Measurements from ENCODE around the gene KCNK5. TPM values are rescaled to one million over a fixed set of nuclear protein-coding genes. Genes with fewer than 3 reads are reported as not detected.

The KCNK5 gene
- total RNA-seq, 1 donor from 2014 or later, result 10.9 TPM

DNA sequence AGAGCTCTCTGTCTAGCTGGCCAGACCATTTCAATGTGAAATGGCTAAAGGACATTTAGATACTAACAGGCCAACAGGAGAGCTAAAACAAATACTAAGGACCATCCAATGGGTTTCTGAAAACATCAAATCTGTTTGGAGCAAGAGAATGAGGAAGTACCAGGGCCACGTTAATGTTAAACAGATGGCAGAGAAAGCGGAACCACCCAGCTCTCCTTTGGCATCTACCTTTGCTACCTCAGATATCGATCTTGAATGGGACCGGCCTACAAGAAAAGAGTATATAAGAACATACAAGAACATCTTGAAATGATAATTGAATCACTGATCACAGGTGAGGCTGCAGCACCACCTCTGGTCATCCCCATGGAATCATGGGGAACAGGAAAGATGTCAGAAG lies 31.8 kb downstream of the KCNK5 start:
- intact Hi-C loops (cut with DNase I), result no loop called here
- H3K27me3 ChIP-seq (ENCODE audit: low read depth), result no peaks in the 10 kb centered on the region
- TF ChIP-seq, protein P1, sequence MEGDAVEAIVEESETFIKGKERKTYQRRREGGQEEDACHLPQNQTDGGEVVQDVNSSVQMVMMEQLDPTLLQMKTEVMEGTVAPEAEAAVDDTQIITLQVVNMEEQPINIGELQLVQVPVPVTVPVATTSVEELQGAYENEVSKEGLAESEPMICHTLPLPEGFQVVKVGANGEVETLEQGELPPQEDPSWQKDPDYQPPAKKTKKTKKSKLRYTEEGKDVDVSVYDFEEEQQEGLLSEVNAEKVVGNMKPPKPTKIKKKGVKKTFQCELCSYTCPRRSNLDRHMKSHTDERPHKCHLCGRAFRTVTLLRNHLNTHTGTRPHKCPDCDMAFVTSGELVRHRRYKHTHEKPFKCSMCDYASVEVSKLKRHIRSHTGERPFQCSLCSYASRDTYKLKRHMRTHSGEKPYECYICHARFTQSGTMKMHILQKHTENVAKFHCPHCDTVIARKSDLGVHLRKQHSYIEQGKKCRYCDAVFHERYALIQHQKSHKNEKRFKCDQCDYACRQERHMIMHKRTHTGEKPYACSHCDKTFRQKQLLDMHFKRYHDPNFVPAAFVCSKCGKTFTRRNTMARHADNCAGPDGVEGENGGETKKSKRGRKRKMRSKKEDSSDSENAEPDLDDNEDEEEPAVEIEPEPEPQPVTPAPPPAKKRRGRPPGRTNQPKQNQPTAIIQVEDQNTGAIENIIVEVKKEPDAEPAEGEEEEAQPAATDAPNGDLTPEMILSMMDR (IDR thresholded peaks at IDR 0.05), result no peak
- peaks cover 16% of the 10 kb centered on the region for H3K4me1 ChIP-seq
- no peaks in the 10 kb centered on the region for H3K9me3 ChIP-seq
- no peak overlapping the region for H3K27ac ChIP-seq
- no peak for DNase-seq
- peaks cover 24% of the 10 kb centered on the region for H3K36me3 ChIP-seq
- ATAC-seq, result no peak
- no peak overlapping the region for H3K4me3 ChIP-seq

DNA sequence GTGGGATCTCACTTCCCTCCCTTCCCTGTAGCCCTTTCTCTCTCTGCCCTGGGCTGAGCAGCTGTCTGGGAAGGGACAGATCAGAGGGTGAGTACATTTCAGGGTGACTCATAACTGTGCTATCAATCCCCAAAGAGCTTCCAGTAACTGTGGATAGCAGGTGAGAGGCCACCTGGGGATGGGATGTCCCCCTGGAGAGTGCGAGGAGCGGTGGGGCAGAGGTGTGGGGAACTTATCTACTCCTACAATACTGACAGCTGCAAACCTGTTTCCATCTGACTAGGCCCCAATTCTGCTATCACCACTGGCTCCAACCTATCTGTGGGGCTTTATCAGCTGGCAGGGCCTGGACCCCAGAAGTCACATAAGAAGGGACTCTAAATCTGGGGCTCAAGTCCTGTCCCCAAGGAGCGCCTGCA lies 32.6 kb downstream of the KCNK5 start:
- no peak for DNase-seq
- Histone ChIP-seq H3K27me3 (ENCODE audit: low read depth) (no peaks in the 10 kb centered on the region), H3K36me3 (peaks cover 24% of the 10 kb centered on the region), H3K27ac (no peak overlapping the region), H3K4me1 (peaks cover 16% of the 10 kb centered on the region), H3K9me3 (no peaks in the 10 kb centered on the region), H3K4me3 (no peak overlapping the region)
- intact Hi-C loops (cut with DNase I), result no loop called here
- TF ChIP-seq, protein P1 (IDR thresholded peaks at IDR 0.05), result no peak
- ATAC-seq, result no peak

DNA sequence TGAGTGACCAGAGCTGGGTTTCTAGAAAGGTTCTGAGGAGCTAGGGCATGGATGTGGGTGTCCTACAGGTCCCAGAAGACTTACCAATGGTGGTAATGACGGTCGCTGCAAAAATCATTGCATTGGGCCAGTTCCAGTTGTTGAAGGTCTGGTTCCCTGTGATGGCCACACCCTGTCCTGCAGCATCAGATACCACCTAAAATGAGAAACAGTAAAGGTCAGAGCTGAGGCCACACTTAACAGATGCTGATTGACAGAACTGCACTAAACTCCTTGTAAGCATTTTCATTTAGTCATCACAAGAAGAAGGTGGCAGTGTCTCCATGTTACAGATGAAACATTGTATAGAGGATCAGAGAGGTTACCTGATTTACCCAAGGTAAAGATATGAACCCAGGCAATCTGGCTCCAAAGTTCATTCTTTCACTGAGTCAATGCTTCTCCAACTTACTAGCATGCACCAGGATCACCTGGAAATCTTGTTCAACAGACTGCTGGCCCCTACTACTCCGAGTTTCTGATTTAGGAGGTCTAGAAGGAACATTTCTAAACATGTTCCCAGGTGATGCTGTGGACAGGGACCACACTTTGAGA lies 33.4 kb downstream of the KCNK5 start:
- no peaks in the 10 kb centered on the region for H3K9me3 ChIP-seq
- H3K27ac ChIP-seq, result no peak overlapping the region
- intact Hi-C loops (cut with DNase I), result no loop called here
- no peaks in the 10 kb centered on the region for H3K27me3 ChIP-seq (ENCODE audit: low read depth)
- peaks cover 28% of the 10 kb centered on the region for H3K36me3 ChIP-seq
- TF ChIP-seq, protein P1 (IDR thresholded peaks at IDR 0.05), result no peak
- no peak overlapping the region for H3K4me3 ChIP-seq
- peaks cover 16% of the 10 kb centered on the region for H3K4me1 ChIP-seq
- DNase-seq (no peak), ATAC-seq (no peak)

DNA sequence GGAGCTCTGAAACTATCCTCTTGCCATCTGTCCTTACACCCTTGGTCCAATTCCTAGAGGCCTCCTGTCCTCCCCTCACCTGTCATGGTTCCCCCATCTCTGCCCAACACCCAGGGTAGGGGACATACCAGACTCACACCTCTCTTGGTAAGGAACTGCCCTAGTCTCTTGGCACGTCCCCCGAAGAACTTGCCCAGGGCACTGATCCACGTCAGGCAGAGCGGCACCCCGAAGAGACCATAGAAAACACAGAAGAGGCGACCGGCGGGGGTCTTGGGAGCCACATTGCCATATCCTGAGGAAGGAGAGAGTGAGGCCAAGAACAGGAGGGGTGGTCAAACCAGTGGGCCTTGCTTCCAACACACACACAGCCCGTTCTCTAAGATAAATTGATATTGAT lies 34.8 kb downstream of the KCNK5 start:
- ATAC-seq (no peak), DNase-seq (no peak)
- intact Hi-C loops (cut with DNase I), result no loop called here
- Histone ChIP-seq H3K27me3 (ENCODE audit: low read depth) (no peaks in the 10 kb centered on the region), H3K9me3 (no peaks in the 10 kb centered on the region), H3K27ac (no peak overlapping the region), H3K4me1 (peaks cover 13% of the 10 kb centered on the region), H3K4me3 (no peak overlapping the region), H3K36me3 (peaks cover 32% of the 10 kb centered on the region)
- TF ChIP-seq, protein P1 (IDR thresholded peaks at IDR 0.05), result no peak

DNA sequence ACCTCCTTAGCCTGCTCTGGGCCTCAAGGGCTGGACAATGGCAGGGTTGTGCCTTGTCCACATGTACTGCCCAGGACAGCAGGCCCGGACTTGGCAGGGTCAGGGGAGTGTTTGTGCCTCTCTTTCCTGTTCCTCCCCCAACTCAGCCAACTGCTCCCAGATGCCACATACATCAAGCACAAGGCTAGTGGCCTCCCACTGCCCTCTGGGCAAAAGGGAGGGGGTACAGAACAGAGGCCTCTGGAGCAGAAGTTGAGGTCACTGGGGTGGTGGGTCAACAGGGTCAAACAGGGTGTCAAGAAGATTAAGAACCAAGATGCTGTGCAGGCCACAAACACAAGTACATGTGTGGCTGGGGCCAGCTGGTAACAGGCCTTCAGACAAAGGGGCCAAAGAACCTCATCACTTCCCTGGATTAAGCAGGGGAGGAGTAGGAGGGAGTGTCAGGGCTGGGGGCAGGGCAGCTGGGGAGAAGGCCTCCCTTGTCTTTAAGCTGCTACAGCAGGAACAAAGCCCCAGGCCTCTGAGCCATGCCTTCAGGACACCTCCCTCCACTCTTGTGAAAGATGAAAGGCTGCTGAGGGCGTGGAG lies 36.0 kb downstream of the KCNK5 start:
- no peak overlapping the region for H3K4me3 ChIP-seq
- no peak overlapping the region for H3K27ac ChIP-seq
- H3K36me3 ChIP-seq, result peaks cover 32% of the 10 kb centered on the region
- H3K9me3 ChIP-seq, result no peaks in the 10 kb centered on the region
- ATAC-seq (no peak), DNase-seq (no peak)
- H3K4me1 ChIP-seq, result peaks cover 12% of the 10 kb centered on the region
- no peaks in the 10 kb centered on the region for H3K27me3 ChIP-seq (ENCODE audit: low read depth)
- intact Hi-C loops (cut with DNase I), result no loop called here
- TF ChIP-seq, protein P1 (IDR thresholded peaks at IDR 0.05), result no peak

Measured in lower lobe of right lung (tissue), 2 donors.